Measurements from ENCODE around the gene RPS25.

GRCh38 chr11:119011476-119012053, 6.6 kb downstream of the RPS25 start:
- no peak for TF ChIP-seq EP300 (IDR thresholded peaks at IDR 0.05; ENCODE audit: low read depth)
- TF ChIP-seq CTCF (IDR thresholded peaks at IDR 0.05), result no peak
